ENCODE data around the gene PRPS1.
"Not testable (repeated sequence)": the region's sequence is repeated elsewhere in the genome, so short reads cannot be mapped to it uniquely, and the experiment has no call there.

PRPS1 gene

GRCh38 chrX:107630031-107630689, 1.9 kb downstream of the PRPS1 start:
- DNase-seq: no peak

- no peak for DNase-seq
Observed at GRCh38 chrX:107632346-107632745, 4.0 kb downstream of the PRPS1 start.

DNA sequence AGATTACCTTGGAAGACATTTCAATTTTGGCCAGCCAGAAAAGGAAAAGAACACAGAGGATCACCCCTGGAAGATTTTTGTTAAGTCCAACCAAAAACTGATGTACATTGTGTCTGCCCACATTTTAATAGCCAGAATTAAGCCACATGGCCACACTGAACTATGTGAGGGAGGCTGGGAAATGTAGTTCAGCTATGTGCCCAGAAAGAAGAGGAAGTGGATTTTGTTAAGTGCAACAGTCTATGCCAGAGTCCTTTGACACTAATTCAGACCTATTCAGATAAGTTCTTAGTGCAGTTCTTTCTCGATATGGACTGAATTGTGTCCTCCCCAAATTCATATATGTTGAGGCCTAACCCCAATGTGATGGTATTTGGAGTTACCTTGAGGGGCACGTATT, 18.4 kb downstream of the PRPS1 start:
- DNase-seq: no peak

GRCh38 chrX:107648332-107648731, 20.0 kb downstream of the PRPS1 start:
- DNase-seq: no peak

DNA sequence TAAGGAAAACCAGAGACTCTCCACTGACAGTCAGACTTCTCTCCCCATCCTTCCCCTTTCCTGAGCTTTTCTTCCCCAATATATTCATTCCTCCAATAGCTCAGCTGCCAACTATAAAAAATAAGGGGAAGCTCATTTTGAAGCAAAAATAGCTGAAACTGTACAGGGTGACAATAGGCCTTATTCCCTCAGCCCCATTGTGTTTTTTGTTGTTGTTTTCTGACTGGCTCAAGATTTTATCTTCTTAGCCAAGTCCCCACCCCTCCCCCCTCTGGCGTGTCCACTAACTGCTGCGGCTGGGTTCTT, 26.2 kb downstream of the PRPS1 start:
- DNase-seq: no peak

DNA sequence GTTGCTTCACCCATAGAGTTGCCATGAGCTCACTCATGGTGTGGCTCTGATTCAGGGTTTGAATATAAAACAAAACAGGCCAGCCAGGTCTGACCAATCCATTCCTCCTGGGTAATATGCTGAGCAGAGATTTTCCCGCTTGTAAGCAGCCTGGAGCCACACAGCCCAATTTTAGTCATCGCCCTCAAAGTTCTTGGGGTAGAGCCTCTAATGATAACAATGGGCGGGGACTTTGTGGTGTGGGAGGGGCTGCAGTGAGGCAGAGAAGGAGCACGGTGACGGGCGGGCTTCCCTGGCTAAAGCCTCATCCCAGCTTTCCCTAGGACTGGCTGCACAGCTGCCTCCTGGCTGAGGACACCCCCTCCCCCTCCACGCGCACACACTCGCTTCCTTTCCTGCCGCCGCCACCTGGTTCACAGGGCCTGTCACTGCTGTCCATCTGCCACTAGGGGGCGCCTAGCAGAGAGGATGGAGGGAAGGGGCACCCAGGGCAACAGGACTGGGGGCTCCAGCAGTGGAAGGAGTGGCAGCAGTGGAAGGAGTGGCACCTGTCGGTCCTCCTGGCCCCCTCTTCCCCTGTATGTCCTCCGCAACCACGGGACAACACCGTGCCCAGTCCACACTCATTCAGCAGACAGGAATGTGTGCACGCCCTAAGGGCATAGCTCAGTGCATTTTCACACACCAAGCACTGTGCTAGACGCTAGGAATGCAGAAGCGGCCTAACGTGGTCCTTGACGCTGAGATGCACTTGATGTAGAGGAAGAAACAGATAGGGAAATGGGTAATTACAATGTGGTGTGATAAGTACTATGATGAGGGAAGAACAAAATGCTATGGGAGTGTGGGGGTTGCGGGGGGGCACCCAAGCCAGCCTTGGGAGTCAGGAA, 26.8 kb downstream of the PRPS1 start:
- peak; percentile 76 for DNase-seq

- DNase-seq: no peak
Observed at GRCh38 chrX:107656978-107657377, 28.7 kb downstream of the PRPS1 start.

DNA sequence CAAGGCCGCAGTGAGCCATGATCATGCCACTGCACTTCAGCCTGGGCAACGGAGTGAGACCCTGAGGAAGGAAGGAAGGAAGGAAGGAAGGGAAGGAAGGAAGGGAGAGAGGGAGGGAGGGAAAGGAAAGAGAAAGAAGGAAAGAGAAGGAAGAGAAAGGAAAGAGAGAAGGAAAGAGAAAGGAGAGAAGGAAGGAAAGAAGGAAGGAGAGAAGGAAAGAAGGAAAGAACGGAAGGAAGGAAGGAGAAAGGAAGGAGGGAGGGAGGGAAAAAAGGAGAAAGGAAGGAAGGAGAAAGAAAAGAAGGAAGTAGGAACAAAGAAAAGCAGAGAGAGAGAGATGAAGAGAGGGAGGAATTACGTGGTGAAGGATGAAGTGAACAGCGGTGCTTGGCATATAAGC, 30.4 kb downstream of the PRPS1 start:
- no peak for DNase-seq

- DNase-seq: no peak
Observed at GRCh38 chrX:107659286-107659685, 31.0 kb downstream of the PRPS1 start.

DNA sequence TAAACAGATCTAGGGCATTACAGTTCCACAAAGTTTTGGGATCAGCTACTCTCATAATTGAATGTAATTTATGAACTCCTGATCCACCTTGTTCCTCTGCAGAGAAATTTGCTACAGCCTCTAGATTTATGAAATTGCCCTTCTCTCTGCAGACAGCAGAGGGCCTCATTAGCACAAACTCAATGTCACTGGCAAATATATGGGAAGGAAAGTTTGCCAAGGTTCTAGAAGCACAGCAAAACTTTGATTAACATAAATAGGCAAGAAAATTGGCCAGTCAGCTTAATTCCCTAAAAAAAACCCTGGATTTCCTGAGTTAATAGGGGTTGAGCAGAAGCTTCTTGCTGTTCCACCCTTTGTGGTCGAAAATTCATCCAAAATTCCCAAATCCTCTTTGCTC, 31.5 kb downstream of the PRPS1 start:
- DNase-seq: no peak

DNA sequence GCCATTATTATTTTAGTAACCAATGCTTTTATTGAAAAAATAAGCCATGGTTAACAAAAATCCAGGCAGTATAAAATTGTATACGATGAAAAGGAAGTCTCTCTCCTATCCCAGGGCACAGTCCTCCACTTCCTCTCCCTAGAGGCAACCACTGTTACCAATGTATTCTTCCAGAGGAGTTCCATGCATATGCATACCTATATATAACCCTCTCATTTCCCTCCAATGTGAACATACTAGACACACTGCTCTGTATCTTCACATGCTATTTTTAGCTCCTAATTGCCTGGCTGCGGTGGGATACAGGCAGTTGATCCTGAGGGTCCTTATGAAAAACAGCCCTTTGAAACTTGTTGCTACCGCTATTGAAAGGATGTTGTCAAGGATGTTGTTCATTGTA, 33.8 kb downstream of the PRPS1 start:
- no peak for DNase-seq

DNA sequence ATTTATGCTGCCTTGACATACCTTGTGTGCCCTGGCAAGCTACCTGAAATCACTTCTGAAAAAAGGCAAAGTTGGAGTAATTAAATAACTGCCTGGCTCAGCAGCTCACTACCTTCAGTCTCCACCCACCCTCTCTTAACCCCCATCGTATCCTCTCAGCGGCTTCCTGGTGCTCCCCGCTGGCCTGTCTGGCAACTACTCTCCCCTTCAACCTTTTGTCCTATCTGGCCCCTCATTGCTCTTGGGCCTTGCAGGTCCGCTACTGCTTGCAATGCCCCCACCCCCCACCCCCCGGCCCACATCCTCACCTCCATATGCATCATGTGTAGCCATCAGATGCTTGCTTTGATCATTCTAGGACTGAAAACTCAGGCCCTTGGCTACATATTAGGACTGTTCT, 34.5 kb downstream of the PRPS1 start:
- no peak for DNase-seq

- no peak for DNase-seq
Observed at GRCh38 chrX:107666931-107667330, 38.6 kb downstream of the PRPS1 start.

GRCh38 chrX:107667426-107667825, 39.1 kb downstream of the PRPS1 start:
- no peak for DNase-seq

DNA sequence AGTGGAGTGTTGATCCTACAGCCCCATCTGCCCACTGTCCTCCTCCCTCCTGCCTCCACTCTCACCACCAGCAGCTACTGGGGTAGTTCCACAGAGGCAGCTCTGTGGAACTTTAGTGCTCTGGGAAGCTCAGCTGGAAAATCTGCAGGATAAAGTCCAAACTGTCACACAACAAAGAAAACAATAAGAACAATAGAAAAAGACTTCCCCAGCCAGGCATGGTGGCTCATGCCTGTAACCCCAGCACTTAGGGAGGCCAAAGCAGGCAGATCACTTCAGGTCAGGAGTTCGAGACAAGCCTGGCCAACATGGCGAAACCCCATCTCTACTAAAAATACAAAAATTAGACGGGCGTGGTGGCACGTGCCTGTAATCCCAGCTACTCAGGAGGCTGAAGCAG, 40.4 kb downstream of the PRPS1 start:
- not testable (repeated sequence) for DNase-seq

- DNase-seq: no peak
Observed at GRCh38 chrX:107669261-107669660, 41.0 kb downstream of the PRPS1 start.

DNA sequence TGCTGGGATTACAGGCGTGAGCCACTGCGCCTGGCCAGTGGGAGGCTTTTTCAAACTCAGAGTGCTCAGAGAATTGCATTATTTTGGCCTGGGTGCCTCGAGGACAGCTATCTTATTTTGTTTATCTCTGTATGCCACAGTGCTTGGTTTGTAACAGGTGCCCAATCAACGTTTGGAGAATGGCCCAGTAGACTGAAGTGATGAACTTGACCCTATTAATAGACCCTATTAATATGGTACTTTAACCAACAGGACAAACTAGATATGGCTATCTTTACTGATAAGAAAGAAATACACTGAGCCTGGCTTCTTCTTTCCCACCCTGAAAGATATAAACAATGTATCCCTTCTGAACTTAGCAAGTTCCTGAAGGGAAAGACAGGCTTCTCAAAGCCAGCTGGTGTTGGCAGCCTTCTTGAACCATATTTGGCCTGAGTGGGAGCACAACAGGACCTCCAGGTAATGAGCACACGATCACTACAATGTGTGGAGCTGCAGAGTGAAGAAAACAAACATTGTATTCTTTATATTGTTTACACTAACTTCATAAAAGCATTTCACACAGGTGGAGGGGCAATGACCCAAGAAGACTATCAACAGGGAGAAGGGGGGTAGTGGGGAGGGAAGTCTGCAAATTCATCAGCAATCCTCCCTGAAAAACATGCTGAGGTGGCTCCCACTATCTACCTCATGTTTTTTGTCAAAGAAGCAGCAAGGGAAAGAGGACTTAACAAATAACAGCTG, 41.7 kb downstream of the PRPS1 start:
- DNase-seq: no peak

DNA sequence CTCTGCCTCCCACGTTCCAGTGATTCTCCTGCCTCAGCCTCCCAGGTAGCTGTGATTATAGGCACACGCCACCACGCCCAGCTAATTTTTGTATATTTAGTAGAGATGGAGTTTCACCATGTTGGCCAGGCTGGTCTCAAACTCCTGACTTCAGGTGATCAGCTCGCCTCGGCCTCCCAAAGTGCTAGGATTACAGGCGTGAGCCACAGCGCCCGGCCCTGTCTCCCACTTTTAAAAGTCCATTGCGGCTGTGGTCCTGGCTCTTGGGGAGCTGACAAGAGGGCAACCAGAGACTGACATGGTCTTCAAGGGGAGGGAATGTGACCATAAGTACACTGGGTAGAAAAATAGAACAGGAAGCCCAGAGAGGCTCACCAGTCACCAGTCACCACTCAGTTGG, 42.9 kb downstream of the PRPS1 start:
- not testable (repeated sequence) for DNase-seq

GRCh38 chrX:107672955-107673378, 44.7 kb downstream of the PRPS1 start:
- peak; percentile 73 for DNase-seq

GRCh38 chrX:107673431-107673830, 45.1 kb downstream of the PRPS1 start:
- no peak for DNase-seq

DNA sequence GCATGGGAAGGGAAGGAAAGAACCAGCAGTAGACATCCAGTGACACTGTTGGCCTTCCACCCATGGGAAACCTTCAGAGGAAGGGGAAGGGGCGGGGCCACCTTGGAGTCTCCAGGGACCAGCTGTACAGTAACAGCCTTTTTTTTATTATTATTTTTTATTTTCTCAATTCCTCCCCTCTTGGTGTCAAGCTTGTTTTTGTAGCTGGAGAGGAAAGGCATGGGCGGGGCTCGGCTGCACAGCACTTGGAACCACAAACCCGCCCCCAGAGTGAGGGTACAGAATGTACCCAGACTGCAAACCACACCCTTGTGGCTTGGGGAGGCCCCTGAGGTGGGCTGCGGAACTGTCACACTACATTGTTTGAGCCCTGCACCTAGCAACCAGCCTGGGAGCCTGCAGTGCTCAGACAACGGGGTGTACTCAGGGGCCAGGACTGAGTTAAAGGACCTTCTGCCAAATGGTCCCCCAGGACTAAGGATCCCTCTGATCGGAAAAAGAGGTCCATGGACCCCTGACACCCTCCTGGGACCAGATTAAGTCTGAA, 45.7 kb downstream of the PRPS1 start:
- DNase-seq: peak; percentile 89

GRCh38 chrX:107674480-107675364, 46.4 kb downstream of the PRPS1 start:
- DNase-seq: peak; percentile 48

DNA sequence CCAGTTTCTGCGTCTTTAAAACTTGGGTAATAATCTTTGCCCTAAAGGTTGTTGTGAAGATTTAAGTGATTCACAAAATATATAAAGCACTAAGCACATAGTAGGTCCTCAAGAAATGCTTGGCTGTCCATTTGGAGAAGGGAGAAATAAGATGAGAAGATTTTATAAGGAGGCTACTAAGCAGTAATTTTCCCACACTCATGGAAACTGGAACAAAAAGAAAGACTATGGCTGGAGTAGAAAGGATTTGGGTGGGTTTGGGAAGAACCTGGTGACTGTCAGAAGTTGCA, 47.0 kb downstream of the PRPS1 start:
- DNase-seq: no peak

Measured in stimulated activated CD8-positive, alpha-beta memory T cell treated with anti-CD3 and anti-CD28 coated beads, Interleukin-4, amount 100 ng/mL, for 48 hours (primary cell).